Neural progenitor cell (in vitro differentiated cells): ENCODE results near the gene ALG5. TPM values are rescaled to one million over a fixed set of nuclear protein-coding genes. Genes with fewer than 3 reads are reported as not detected.

Experiments
- DNase-seq: peaks from one replicate; pipeline ENCODE4 v3.0.0-alpha.2; 2016; ENCODE audit warnings: low spot score
- H2AFZ ChIP-seq: fragments of 200-600 bp; sonication (generic); replicated peaks from 2 replicates; pipeline ENCODE4 v1.6.1; 2016; ENCODE audit warnings: antibody characterized with exemption
- H3F3A ChIP-seq: fragments of 200-600 bp; sonication (generic); 2 replicates; pipeline ENCODE4 v1.6.1; 2016; ENCODE audit warnings: antibody characterized with exemption, low read depth
- H3K27ac ChIP-seq: fragments of 200-600 bp; sonication (generic); 2 replicates; pipeline ENCODE4 v1.5.1; 2016; ENCODE audit warnings: mild to moderate bottlenecking
- H3K27me3 ChIP-seq: fragments of 200-600 bp; sonication (generic); 2 replicates; pipeline ENCODE4 v1.6.1; 2016; ENCODE audit warnings: mild to moderate bottlenecking, moderate library complexity
- H3K36me3 ChIP-seq: fragments of 200-600 bp; sonication (generic); 2 replicates; pipeline ENCODE4 v1.5.1; 2016
- H3K4me1 ChIP-seq: fragments of 200-600 bp; sonication (generic); 2 replicates; pipeline ENCODE4 v1.6.1; 2016; ENCODE audit warnings: mixed run types
- H3K4me2 ChIP-seq: fragments of 200-600 bp; sonication (generic); 2 replicates; pipeline ENCODE4 v1.6.1; 2016
- H3K4me3 ChIP-seq: fragments of 200-600 bp; sonication (generic); 2 replicates; pipeline ENCODE4 v1.5.1; 2016
- H3K79me2 ChIP-seq: fragments of 200-600 bp; sonication (generic); 2 replicates; pipeline ENCODE4 v1.6.1; 2016; ENCODE audit warnings: low read depth
- H3K9ac ChIP-seq: fragments of 200-600 bp; sonication (generic); 2 replicates; pipeline ENCODE4 v1.6.1; 2016
- H3K9me3 ChIP-seq: fragments of 200-600 bp; sonication (generic); 2 replicates; pipeline ENCODE4 v1.5.1; 2016; ENCODE audit warnings: low read depth
- H4K20me1 ChIP-seq: fragments of 200-600 bp; sonication (generic); 2 replicates; pipeline ENCODE4 v1.6.1; 2016; ENCODE audit warnings: low read depth
- H3K27ac Mint-ChIP-seq: 3 replicates; pipeline ENCODE4 v1.8.0; 2021; ENCODE audit warnings: mixed read lengths
- H3K27me3 Mint-ChIP-seq: 2 replicates; pipeline ENCODE4 v1.8.0; 2022; ENCODE audit warnings: low read depth, mild to moderate bottlenecking, inconsistent platforms, moderate library complexity, mixed read lengths; ENCODE audit not compliant: insufficient read depth
- H3K36me3 Mint-ChIP-seq: 3 replicates; pipeline ENCODE4 v1.8.0; 2021; ENCODE audit warnings: mixed read lengths
- H3K4me1 Mint-ChIP-seq: 3 replicates; pipeline ENCODE4 v1.8.0; 2021; ENCODE audit warnings: mixed read lengths
- H3K4me3 Mint-ChIP-seq: 3 replicates; pipeline ENCODE4 v1.8.0; 2021; ENCODE audit warnings: mild to moderate bottlenecking, moderate library complexity, mixed read lengths
- H3K9me3 Mint-ChIP-seq: 3 replicates; pipeline ENCODE4 v1.8.0; 2020; ENCODE audit warnings: mixed read lengths
- CTCF ChIP-seq: fragments of 200-600 bp; sonication (generic); IDR thresholded peaks from 2 replicates; pipeline ENCODE4 v1.5.1; 2017; ENCODE audit warnings: antibody characterized with exemption, mild to moderate bottlenecking
- EZH2 ChIP-seq: fragments of 200-600 bp; sonication (generic); IDR thresholded peaks from 2 replicates; pipeline ENCODE4 v1.6.1; 2017; ENCODE audit warnings: antibody characterized with exemption, mild to moderate bottlenecking, moderate library complexity
- EZH2phosphoT487 ChIP-seq: fragments of 200-600 bp; sonication (generic); IDR thresholded peaks from 2 replicates; pipeline ENCODE4 v1.6.1; 2017; ENCODE audit warnings: antibody characterized with exemption
- total RNA-seq: library from RNA; depleted of rRNA; stranded (reverse); fragments of >200 nt; gene quantifications from 2 replicates; pipeline ENCODE4 v1.2.3, GENCODE V29; 2015; ENCODE audit warnings: low replicate concordance

ALG5 gene
- total RNA-seq, 1 donor from 2014 or later, result 24.1 TPM

GRCh38 chr13:37029617-37030016 lies 30.5 kb upstream of the ALG5 start:
- H3K27me3 Mint-ChIP-seq, result no peaks in the 10 kb centered on the region
- no peak for DNase-seq
- Histone ChIP-seq H3K4me3 (no peak overlapping the region), H3K27me3 (no peaks in the 10 kb centered on the region), H3K79me2 (no peaks in the 10 kb centered on the region), H3K27ac (no peak overlapping the region), H2AFZ (no peak overlapping the region), H4K20me1 (no peaks in the 10 kb centered on the region), H3K4me2 (no peak overlapping the region), H3K36me3 (peaks cover 33% of the 10 kb centered on the region), H3F3A (no peaks in the 10 kb centered on the region), H3K9ac (no peak overlapping the region), H3K4me1 (no peaks in the 10 kb centered on the region), H3K9me3 (no peaks in the 10 kb centered on the region)
- TF ChIP-seq CTCF, result no peak
- no peak for TF ChIP-seq EZH2phosphoT487
- TF ChIP-seq EZH2, result no peak
- peaks cover 4% of the 10 kb centered on the region for H3K9me3 Mint-ChIP-seq
- H3K4me1 Mint-ChIP-seq, result no peaks in the 10 kb centered on the region
- H3K4me3 Mint-ChIP-seq, result no peak overlapping the region
- no peak overlapping the region for H3K27ac Mint-ChIP-seq
- H3K36me3 Mint-ChIP-seq, result peaks cover 22% of the 10 kb centered on the region

GRCh38 chr13:37027639-37028038 lies 28.5 kb upstream of the ALG5 start:
- H3K79me2 ChIP-seq, result no peaks in the 10 kb centered on the region
- H3K27me3 ChIP-seq, result no peaks in the 10 kb centered on the region
- DNase-seq, result no peak
- no peak overlapping the region for H3K27ac Mint-ChIP-seq
- no peaks in the 10 kb centered on the region for H3K4me1 Mint-ChIP-seq
- H3K4me2 ChIP-seq, result no peak overlapping the region
- no peak for TF ChIP-seq EZH2phosphoT487
- TF ChIP-seq CTCF, result no peak
- TF ChIP-seq EZH2, result no peak
- H3K4me3 ChIP-seq, result no peak overlapping the region
- H3K4me1 ChIP-seq, result no peaks in the 10 kb centered on the region
- H3K9me3 ChIP-seq, result no peaks in the 10 kb centered on the region
- peaks cover 13% of the 10 kb centered on the region for H3K36me3 Mint-ChIP-seq
- no peaks in the 10 kb centered on the region for H3K9me3 Mint-ChIP-seq
- H3K9ac ChIP-seq, result no peak overlapping the region
- no peaks in the 10 kb centered on the region for H3K27me3 Mint-ChIP-seq
- no peaks in the 10 kb centered on the region for H4K20me1 ChIP-seq
- H2AFZ ChIP-seq, result no peak overlapping the region
- no peak overlapping the region for H3K27ac ChIP-seq
- no peak overlapping the region for H3K4me3 Mint-ChIP-seq
- no peaks in the 10 kb centered on the region for H3F3A ChIP-seq
- peaks cover 42% of the 10 kb centered on the region for H3K36me3 ChIP-seq

- no peak overlapping the region for H3K9ac ChIP-seq
- H3K4me3 ChIP-seq, result no peak overlapping the region
- Mint-ChIP-seq H3K36me3 (peaks cover 13% of the 10 kb centered on the region), H3K4me3 (no peak overlapping the region), H3K27ac (no peak overlapping the region), H3K4me1 (no peaks in the 10 kb centered on the region), H3K9me3 (no peaks in the 10 kb centered on the region), H3K27me3 (no peaks in the 10 kb centered on the region)
- H2AFZ ChIP-seq, result no peak overlapping the region
- no peak overlapping the region for H3K4me2 ChIP-seq
- no peaks in the 10 kb centered on the region for H3K9me3 ChIP-seq
- H3F3A ChIP-seq, result no peaks in the 10 kb centered on the region
- no peak overlapping the region for H3K27ac ChIP-seq
- TF ChIP-seq EZH2 (no peak), EZH2phosphoT487 (no peak), CTCF (no peak)
- H3K4me1 ChIP-seq, result no peaks in the 10 kb centered on the region
- H4K20me1 ChIP-seq, result no peaks in the 10 kb centered on the region
- no peak for DNase-seq
- no peaks in the 10 kb centered on the region for H3K79me2 ChIP-seq
- H3K36me3 ChIP-seq, result peaks cover 46% of the 10 kb centered on the region
- H3K27me3 ChIP-seq, result no peaks in the 10 kb centered on the region
Measured at GRCh38 chr13:37026771-37027170, 27.6 kb upstream of the ALG5 start.

- Histone ChIP-seq H3K4me3 (no peak overlapping the region), H3K4me1 (no peaks in the 10 kb centered on the region), H3K9ac (no peak overlapping the region), H3F3A (no peaks in the 10 kb centered on the region), H3K4me2 (no peak overlapping the region), H3K36me3 (peaks cover 44% of the 10 kb centered on the region), H3K27ac (no peak overlapping the region), H3K27me3 (no peaks in the 10 kb centered on the region), H3K79me2 (no peaks in the 10 kb centered on the region), H3K9me3 (no peaks in the 10 kb centered on the region), H4K20me1 (no peaks in the 10 kb centered on the region), H2AFZ (no peak overlapping the region)
- H3K36me3 Mint-ChIP-seq, result peaks cover 14% of the 10 kb centered on the region
- DNase-seq, result no peak
- no peaks in the 10 kb centered on the region for H3K4me1 Mint-ChIP-seq
- no peaks in the 10 kb centered on the region for H3K9me3 Mint-ChIP-seq
- no peaks in the 10 kb centered on the region for H3K27me3 Mint-ChIP-seq
- no peak overlapping the region for H3K27ac Mint-ChIP-seq
- no peak overlapping the region for H3K4me3 Mint-ChIP-seq
- no peak for TF ChIP-seq CTCF
- TF ChIP-seq EZH2phosphoT487, result no peak
- TF ChIP-seq EZH2, result no peak
Measured at GRCh38 chr13:37023871-37024270, 24.7 kb upstream of the ALG5 start.
